ENCODE data around the gene PRM1. TPM values are rescaled to one million over a fixed set of nuclear protein-coding genes. Genes with fewer than 3 reads are reported as not detected.

PRM1 gene
- total and polyA plus RNA-seq, 2 experiments from 2014 or later = not detected

DNA sequence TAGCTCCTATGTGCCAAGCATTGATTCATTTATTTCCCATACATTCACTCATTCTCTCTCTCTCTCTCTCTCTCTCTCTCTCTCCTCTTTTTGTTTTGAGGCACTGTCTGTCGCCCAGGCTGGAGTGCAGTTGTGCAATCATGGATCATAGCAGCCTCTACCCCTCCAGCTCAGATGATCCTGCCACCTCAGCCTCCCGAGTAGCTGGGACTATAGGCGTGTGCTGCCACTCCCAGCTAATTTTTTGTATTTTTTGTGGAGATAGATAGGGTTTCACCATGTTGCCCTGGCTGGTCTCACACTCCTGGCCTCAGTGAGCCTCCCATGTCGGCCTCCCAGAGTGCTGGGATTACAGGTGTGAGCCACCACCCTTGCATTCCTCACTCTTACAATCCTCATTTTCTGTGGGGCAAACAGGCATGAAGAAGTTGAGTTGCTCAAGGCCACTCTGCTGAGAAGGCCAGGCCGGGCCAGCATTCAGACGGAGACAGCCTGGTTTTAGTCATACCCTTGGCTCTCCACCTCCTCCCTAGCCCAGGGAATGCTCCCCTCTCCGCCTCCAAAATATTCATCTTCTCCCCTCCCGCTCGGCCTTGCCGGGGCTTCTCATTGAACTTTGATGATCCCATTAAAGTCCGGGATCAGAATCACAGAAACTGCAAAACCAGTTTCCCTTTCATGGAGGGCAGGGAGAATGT lies 4.1 kb downstream of the PRM1 start:
- WGBS, 2 experiments (ENCODE audit: low coverage in 1 of 2, low lambda C conversion rate in 2 of 2, missing lambda C conversion rate in 2 of 2) = 49 to 50% methylated on average over 11 of the region's 11 CpGs

DNA sequence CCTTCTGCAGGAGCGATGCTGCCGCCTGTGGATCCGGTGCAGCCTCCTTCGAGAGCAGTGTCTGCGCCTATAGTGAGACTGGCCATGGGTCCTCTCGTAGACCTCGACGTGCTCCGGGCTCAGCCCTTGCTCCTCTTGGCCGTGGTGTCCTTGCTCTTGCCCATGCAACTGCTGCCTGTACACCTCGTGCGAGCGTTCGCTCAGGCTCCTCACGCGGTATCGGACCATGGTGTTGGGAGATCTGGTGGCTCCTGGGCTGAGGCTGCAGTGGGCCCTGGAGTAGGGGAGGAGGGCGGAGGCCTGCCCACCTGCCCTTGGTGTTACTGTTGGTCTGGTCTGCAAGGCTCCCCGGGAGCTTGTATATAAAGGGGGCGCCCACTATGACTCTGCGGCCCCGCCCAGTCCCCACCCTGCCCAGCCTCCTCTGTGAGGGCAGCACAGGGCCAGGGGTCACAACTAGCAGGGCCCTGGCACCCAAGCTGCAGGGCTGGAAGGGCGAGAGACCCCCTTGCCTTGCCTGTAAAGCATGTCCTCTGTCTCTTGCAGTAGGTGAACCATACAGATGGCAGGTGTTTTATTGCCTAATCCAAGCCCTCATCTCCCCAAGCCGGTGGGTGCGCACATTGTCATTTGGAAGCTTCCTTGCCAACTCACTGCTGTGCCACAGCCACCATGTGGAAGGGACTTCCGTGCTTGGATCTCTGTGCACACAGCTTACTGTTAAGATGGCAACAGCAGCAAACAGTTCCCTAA lies 4.8 kb downstream of the PRM1 start, which contains the start of gene PRM2:
Gene PRM2, minus strand, starts transcription at position 338 of the 753 bp plus-strand sequence. Its CDS starts 110 bp downstream, at position 228.
- H3K4me1 ChIP-seq (ENCODE audit: insufficient read depth) = no peaks in the 10 kb centered on the region
- in situ Hi-C loops (cut with MboI) = no loop called here
- no peak within 1 kb of the TSS for H3K9ac ChIP-seq
- no peak within 1 kb of the TSS for H3K4me3 ChIP-seq
- H3K27me3 ChIP-seq (replicated peaks; ENCODE audit: insufficient read depth) = no peaks in the 10 kb centered on the region
- H2AFZ ChIP-seq = no peak within 1 kb of the TSS
- no peak for TF ChIP-seq EZH2phosphoT487 (IDR thresholded peaks at IDR 0.05; ENCODE audit: insufficient read depth, low read depth)
- TF ChIP-seq EZH2 (IDR thresholded peaks at IDR 0.05; ENCODE audit: insufficient read depth, poor library complexity, severe bottlenecking) = no peak
- no peak within 1 kb of the TSS for H3K27ac ChIP-seq
- no peak for DNase-seq
- no peak within 1 kb of the TSS for H3K4me2 ChIP-seq (ENCODE audit: unreplicated experiment)
- H3F3A ChIP-seq (ENCODE audit: insufficient read depth) = no peaks in the 10 kb centered on the region
- no peaks in the 10 kb centered on the region for H3K36me3 ChIP-seq (ENCODE audit: low read depth)
- no peaks in the 10 kb centered on the region for H3K9me2 ChIP-seq (ENCODE audit: insufficient read depth)
- no peaks in the 10 kb centered on the region for H3K9me3 ChIP-seq (ENCODE audit: low read depth)
- WGBS, 2 experiments (ENCODE audit: low coverage in 1 of 2, low lambda C conversion rate in 2 of 2, missing lambda C conversion rate in 2 of 2) = 83 to 87% methylated on average over 23 to 26 of the region's 26 CpGs
- no peaks in the 10 kb centered on the region for H3K79me2 ChIP-seq (ENCODE audit: insufficient read depth)
- no peaks in the 10 kb centered on the region for H4K20me1 ChIP-seq (ENCODE audit: insufficient read depth)

More for the DNA sequence above, 4.1 kb downstream of the PRM1 start:
- Histone ChIP-seq H3K4me1 (ENCODE audit: insufficient read depth) (no peaks in the 10 kb centered on the region), H3K4me2 (ENCODE audit: unreplicated experiment) (no peak overlapping the region), H4K20me1 (ENCODE audit: insufficient read depth) (no peaks in the 10 kb centered on the region), H3K27ac (no peak overlapping the region), H3K9me2 (ENCODE audit: insufficient read depth) (no peaks in the 10 kb centered on the region), H3K9me3 (ENCODE audit: low read depth) (no peaks in the 10 kb centered on the region), H3K36me3 (ENCODE audit: low read depth) (no peaks in the 10 kb centered on the region), H3F3A (ENCODE audit: insufficient read depth) (no peaks in the 10 kb centered on the region), H2AFZ (no peak overlapping the region), H3K27me3 (replicated peaks; ENCODE audit: insufficient read depth) (no peaks in the 10 kb centered on the region), H3K4me3 (no peak overlapping the region), H3K9ac (no peak overlapping the region), H3K79me2 (ENCODE audit: insufficient read depth) (no peaks in the 10 kb centered on the region)
- no peak for TF ChIP-seq EZH2 (IDR thresholded peaks at IDR 0.05; ENCODE audit: insufficient read depth, poor library complexity, severe bottlenecking)
- TF ChIP-seq EZH2phosphoT487 (IDR thresholded peaks at IDR 0.05; ENCODE audit: insufficient read depth, low read depth) = no peak
- in situ Hi-C loops (cut with MboI) = no loop called here
- DNase-seq = no peak

GRCh38 chr16:11274964-11275363 lies 6.2 kb downstream of the PRM1 start:
- no peaks in the 10 kb centered on the region for H3K36me3 ChIP-seq (ENCODE audit: low read depth)
- DNase-seq = no peak
- H3K9me2 ChIP-seq (ENCODE audit: insufficient read depth) = no peaks in the 10 kb centered on the region
- no peak overlapping the region for H3K4me2 ChIP-seq (ENCODE audit: unreplicated experiment)
- H3K4me3 ChIP-seq = no peak overlapping the region
- H3K27me3 ChIP-seq (replicated peaks; ENCODE audit: insufficient read depth) = no peaks in the 10 kb centered on the region
- no peaks in the 10 kb centered on the region for H3F3A ChIP-seq (ENCODE audit: insufficient read depth)
- H3K9ac ChIP-seq = no peak overlapping the region
- H4K20me1 ChIP-seq (ENCODE audit: insufficient read depth) = no peaks in the 10 kb centered on the region
- no peaks in the 10 kb centered on the region for H3K9me3 ChIP-seq (ENCODE audit: low read depth)
- no peaks in the 10 kb centered on the region for H3K79me2 ChIP-seq (ENCODE audit: insufficient read depth)
- WGBS, 2 experiments (ENCODE audit: low coverage in 1 of 2, low lambda C conversion rate in 2 of 2, missing lambda C conversion rate in 2 of 2) = 73 to 80% methylated on average over 7 of the region's 7 CpGs
- H2AFZ ChIP-seq = no peak overlapping the region
- no peak overlapping the region for H3K27ac ChIP-seq
- TF ChIP-seq EZH2 (IDR thresholded peaks at IDR 0.05; ENCODE audit: insufficient read depth, poor library complexity, severe bottlenecking) = no peak
- TF ChIP-seq EZH2phosphoT487 (IDR thresholded peaks at IDR 0.05; ENCODE audit: insufficient read depth, low read depth) = no peak
- no peaks in the 10 kb centered on the region for H3K4me1 ChIP-seq (ENCODE audit: insufficient read depth)
- in situ Hi-C loops (cut with MboI) = no loop called here

DNA sequence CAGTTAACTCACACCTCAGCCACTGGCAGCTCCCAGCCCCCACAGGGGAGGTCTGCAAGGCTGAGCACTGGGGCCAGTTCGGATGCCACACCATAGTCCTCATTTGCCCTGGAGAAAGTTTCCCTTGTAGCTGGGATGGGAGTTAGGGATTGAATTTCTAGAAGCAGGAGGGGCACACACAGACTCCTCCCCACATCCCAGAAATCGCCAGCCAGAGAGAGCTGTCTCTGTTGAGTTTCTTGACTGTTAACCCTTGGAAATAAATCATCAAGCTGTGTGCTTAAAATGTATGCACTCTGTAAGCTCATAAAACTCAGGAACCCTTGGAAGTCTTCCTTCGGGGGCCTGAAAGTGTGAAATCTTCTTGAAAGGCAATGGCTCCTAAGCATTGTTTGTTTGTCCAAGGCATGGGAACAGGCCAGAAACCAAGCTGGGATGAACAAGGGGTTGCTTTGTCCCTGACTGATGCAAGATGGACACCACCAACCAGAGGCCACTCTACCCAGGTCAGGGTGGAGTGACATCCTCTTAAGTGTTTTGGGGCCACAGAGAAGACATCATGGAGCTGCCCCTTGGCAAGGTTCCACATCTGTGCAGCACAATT lies 7.3 kb downstream of the PRM1 start:
- no peaks in the 10 kb centered on the region for H3K27me3 ChIP-seq (replicated peaks; ENCODE audit: insufficient read depth)
- H3K27ac ChIP-seq = no peak overlapping the region
- no peaks in the 10 kb centered on the region for H3K36me3 ChIP-seq (ENCODE audit: low read depth)
- in situ Hi-C loops (cut with MboI) = no loop called here
- H3K4me1 ChIP-seq (ENCODE audit: insufficient read depth) = no peaks in the 10 kb centered on the region
- TF ChIP-seq EZH2 (IDR thresholded peaks at IDR 0.05; ENCODE audit: insufficient read depth, poor library complexity, severe bottlenecking) (no peak), EZH2phosphoT487 (IDR thresholded peaks at IDR 0.05; ENCODE audit: insufficient read depth, low read depth) (no peak)
- DNase-seq = no peak
- no peaks in the 10 kb centered on the region for H3F3A ChIP-seq (ENCODE audit: insufficient read depth)
- no peak overlapping the region for H3K4me2 ChIP-seq (ENCODE audit: unreplicated experiment)
- H4K20me1 ChIP-seq (ENCODE audit: insufficient read depth) = no peaks in the 10 kb centered on the region
- H3K9me2 ChIP-seq (ENCODE audit: insufficient read depth) = no peaks in the 10 kb centered on the region
- H3K9ac ChIP-seq = no peak overlapping the region
- no peaks in the 10 kb centered on the region for H3K9me3 ChIP-seq (ENCODE audit: low read depth)
- no peak overlapping the region for H2AFZ ChIP-seq
- H3K4me3 ChIP-seq = no peak overlapping the region
- H3K79me2 ChIP-seq (ENCODE audit: insufficient read depth) = no peaks in the 10 kb centered on the region
- WGBS, 2 experiments (ENCODE audit: low coverage in 1 of 2, low lambda C conversion rate in 2 of 2, missing lambda C conversion rate in 2 of 2) = 54 to 61% methylated on average over 3 of the region's 3 CpGs
